CD14-positive monocyte (primary cell): ENCODE results near the gene MBP. TPM values are rescaled to one million over a fixed set of nuclear protein-coding genes. Genes with fewer than 3 reads are reported as not detected.

ENCODE experiments used
- DNase-seq, 3 donors: peaks; one replicate each; pipeline ENCODE4 v3.0.0-alpha.2; 2011 to 2022
- H2AFZ ChIP-seq: 2 replicates; pipeline ENCODE4 v1.6.0; 2012; ENCODE audit warnings: mild to moderate bottlenecking, low read depth, low read length, inconsistent platforms; ENCODE audit not compliant: insufficient read depth, poor library complexity, severe bottlenecking
- H3K27ac ChIP-seq, 2 donors: 1 replicate in 1 of 2; 2 replicates in 1 of 2; pipeline ENCODE4 v1.5.1; 2012 to 2013; ENCODE audit warnings: low read length in 2 of 2, control low read depth in 1 of 2, inconsistent platforms in 1 of 2, low read depth in 1 of 2, mild to moderate bottlenecking in 1 of 2
- H3K27me3 ChIP-seq, 2 donors: one replicate each; pipeline versions ENCODE4 v1.6.0 to v1.6.1; 2011 to 2013; ENCODE audit warnings: low read length in 2 of 2; ENCODE audit not compliant: control insufficient read depth in 2 of 2, insufficient read depth in 2 of 2
- H3K36me3 ChIP-seq, 2 donors: replicated peaks in 1 of 2; 1 replicate in 1 of 2; 2 replicates in 1 of 2; pipeline versions ENCODE4 v1.5.1 to v1.6.1; 2012 to 2013; ENCODE audit warnings: low read length in 2 of 2, control low read depth in 1 of 2, inconsistent platforms in 1 of 2, mild to moderate bottlenecking in 1 of 2; ENCODE audit not compliant: insufficient read depth in 2 of 2, control insufficient read depth in 1 of 2
- H3K4me1 ChIP-seq, 2 donors: 1 replicate in 1 of 2; 2 replicates in 1 of 2; pipeline versions ENCODE4 v1.5.1 to v1.6.1; 2012 to 2013; ENCODE audit warnings: low read length in 2 of 2, control low read depth in 1 of 2, inconsistent platforms in 1 of 2, mild to moderate bottlenecking in 1 of 2, moderate library complexity in 1 of 2; ENCODE audit not compliant: insufficient read depth in 2 of 2, control insufficient read depth in 1 of 2
- H3K4me2 ChIP-seq: replicated peaks from 2 replicates; pipeline ENCODE3; 2012; ENCODE audit warnings: low read length, moderate library complexity, mild to moderate bottlenecking; ENCODE audit not compliant: poor library complexity, severe bottlenecking; ENCODE audit errors: extremely low read depth
- H3K4me3 ChIP-seq, 3 experiments: fragments of 200-600 bp in 1 of 3; sonication (generic) in 1 of 3; replicated peaks in 1 of 3; 1 replicate in 2 of 3; 2 replicates in 1 of 3; pipeline ENCODE4 v1.5.1; 2011 to 2013; ENCODE audit warnings: low read length in 3 of 3, mild to moderate bottlenecking in 3 of 3, control low read depth in 2 of 3, low read depth in 2 of 3, inconsistent platforms in 1 of 3, moderate library complexity in 1 of 3
- H3K79me2 ChIP-seq: 2 replicates; pipeline ENCODE4 v1.6.0; 2012; ENCODE audit warnings: mild to moderate bottlenecking, control low read depth, inconsistent platforms, low read length, moderate library complexity; ENCODE audit not compliant: insufficient read depth
- H3K9ac ChIP-seq: 2 replicates; pipeline ENCODE4 v1.6.0; 2017; ENCODE audit warnings: low read length, mild to moderate bottlenecking; ENCODE audit not compliant: insufficient read depth, poor library complexity, severe bottlenecking
- H3K9me3 ChIP-seq, 2 donors: replicated peaks in 1 of 2; 1 replicate in 1 of 2; 2 replicates in 1 of 2; pipeline versions ENCODE4 v1.5.1 to v1.6.1; 2012 to 2013; ENCODE audit warnings: low read length in 2 of 2, control low read depth in 1 of 2; ENCODE audit not compliant: control insufficient read depth in 1 of 2, insufficient read depth in 1 of 2
- H4K20me1 ChIP-seq: 2 replicates; pipeline ENCODE4 v1.6.0; 2012; ENCODE audit warnings: mild to moderate bottlenecking, low read length, control low read depth, moderate library complexity; ENCODE audit not compliant: insufficient read depth
- H3K27ac Mint-ChIP-seq, 7 donors: one replicate each; pipeline ENCODE4 v1.8.0; 2020; ENCODE audit warnings: mild to moderate bottlenecking in 7 of 7, mixed read lengths in 7 of 7, moderate library complexity in 6 of 7, inconsistent platforms in 2 of 7
- H3K27me3 Mint-ChIP-seq, 3 donors: one replicate each; pipeline ENCODE4 v1.8.0; 2021 to 2022; ENCODE audit warnings: low read depth in 3 of 3, mild to moderate bottlenecking in 3 of 3, mixed read lengths in 3 of 3, moderate library complexity in 3 of 3, inconsistent platforms in 1 of 3
- H3K36me3 Mint-ChIP-seq, 2 donors: one replicate each; pipeline ENCODE4 v1.8.0; 2020; ENCODE audit warnings: mixed read lengths in 2 of 2, inconsistent platforms in 1 of 2, mild to moderate bottlenecking in 1 of 2
- H3K4me1 Mint-ChIP-seq: one replicate; pipeline ENCODE4 v1.8.0; 2020; ENCODE audit warnings: mild to moderate bottlenecking, mixed read lengths
- H3K4me3 Mint-ChIP-seq, 2 donors: one replicate each; pipeline ENCODE4 v1.8.0; 2020; ENCODE audit warnings: mild to moderate bottlenecking in 2 of 2, mixed read lengths in 2 of 2, moderate library complexity in 1 of 2
- H3K9me3 Mint-ChIP-seq, 7 donors: one replicate each; pipeline ENCODE4 v1.8.0; 2020 to 2022; ENCODE audit warnings: mixed read lengths in 7 of 7, mild to moderate bottlenecking in 6 of 7, moderate library complexity in 6 of 7, inconsistent platforms in 2 of 7
- WGBS: methylation state at CpG from one replicate; pipeline ENCODE4 v1.1.5; 2013; ENCODE audit warnings: missing lambda C conversion rate; ENCODE audit not compliant: insufficient coverage; 5-methylcytosine and 5-hydroxymethylcytosine counted together
- intact Hi-C, 2 donors: fragments of 100-400 bp; cut with micrococcal nuclease; formaldehyde crosslinking; loops; one replicate each; pipeline versions ENCODE4 v1.15.0 to v1.15.1; 2023
- polyA plus RNA-seq, 3 donors: library from polyadenylated mRNA; depleted of rRNA in 1 of 3; unstranded in 2 of 3; stranded (reverse) in 1 of 3; fragments of 300-500 nt in 2 of 3; fragments of >200 nt in 1 of 3; fragmentation: Illumina TruSeq in 2 of 3; gene quantifications; 1 replicate in 2 of 3; 2 replicates in 1 of 3; pipeline ENCODE4 v1.2.3, GENCODE V29; 2012 to 2021
- TF ChIP-seq, protein P1 (sequence below): fragments of 200-600 bp; IDR thresholded peaks from one replicate; pipeline ENCODE4 v1.8.0; 2022; ENCODE audit warnings: antibody characterized with exemption, mild to moderate bottlenecking

MBP gene
- polyA plus RNA-seq, 3 donors, result 47.7 to 81.0 (median 50.4) TPM

- Histone ChIP-seq H3K27ac (peak overlapping the region; percentile 46 to 48), H3K79me2 (peaks cover 60% of the 10 kb centered on the region), H2AFZ (no peak overlapping the region), H4K20me1 (no peaks in the 10 kb centered on the region), H3K4me3 (no peak overlapping the region), H3K36me3 (peaks cover 9 to 10% of the 10 kb centered on the region in 2 donors), H3K9ac (no peak overlapping the region), H3K9me3 (no peaks in the 10 kb centered on the region), H3K27me3 (no peaks in the 10 kb centered on the region), H3K4me1 (peaks cover 86 to 88% of the 10 kb centered on the region in 2 donors), H3K4me2 (no peak overlapping the region)
- no peak overlapping the region for H3K4me3 Mint-ChIP-seq
- WGBS, result 96% methylated on average over 32 of the region's 32 CpGs
- peak overlapping the region in 5 of 7 donors; percentile 13 to 90 (median 50) for H3K27ac Mint-ChIP-seq
- H3K27me3 Mint-ChIP-seq, result no peaks in the 10 kb centered on the region
- intact Hi-C loops, result no loop called here
- TF ChIP-seq, protein P1, sequence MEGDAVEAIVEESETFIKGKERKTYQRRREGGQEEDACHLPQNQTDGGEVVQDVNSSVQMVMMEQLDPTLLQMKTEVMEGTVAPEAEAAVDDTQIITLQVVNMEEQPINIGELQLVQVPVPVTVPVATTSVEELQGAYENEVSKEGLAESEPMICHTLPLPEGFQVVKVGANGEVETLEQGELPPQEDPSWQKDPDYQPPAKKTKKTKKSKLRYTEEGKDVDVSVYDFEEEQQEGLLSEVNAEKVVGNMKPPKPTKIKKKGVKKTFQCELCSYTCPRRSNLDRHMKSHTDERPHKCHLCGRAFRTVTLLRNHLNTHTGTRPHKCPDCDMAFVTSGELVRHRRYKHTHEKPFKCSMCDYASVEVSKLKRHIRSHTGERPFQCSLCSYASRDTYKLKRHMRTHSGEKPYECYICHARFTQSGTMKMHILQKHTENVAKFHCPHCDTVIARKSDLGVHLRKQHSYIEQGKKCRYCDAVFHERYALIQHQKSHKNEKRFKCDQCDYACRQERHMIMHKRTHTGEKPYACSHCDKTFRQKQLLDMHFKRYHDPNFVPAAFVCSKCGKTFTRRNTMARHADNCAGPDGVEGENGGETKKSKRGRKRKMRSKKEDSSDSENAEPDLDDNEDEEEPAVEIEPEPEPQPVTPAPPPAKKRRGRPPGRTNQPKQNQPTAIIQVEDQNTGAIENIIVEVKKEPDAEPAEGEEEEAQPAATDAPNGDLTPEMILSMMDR, result no peak
- peaks cover 75% of the 10 kb centered on the region for H3K4me1 Mint-ChIP-seq
- H3K9me3 Mint-ChIP-seq, result peaks cover 0 to 4% (median 0%) of the 10 kb centered on the region in 7 donors
- no peak for DNase-seq
- peaks cover 39 to 55% of the 10 kb centered on the region in 2 donors for H3K36me3 Mint-ChIP-seq
Measured at GRCh38 chr18:77058290-77058835, 74.2 kb downstream of the MBP start.

- peaks cover 86 to 88% of the 10 kb centered on the region in 2 donors for H3K4me1 ChIP-seq
- peaks cover 73% of the 10 kb centered on the region for H3K79me2 ChIP-seq
- peak overlapping the region; percentile 70 for H3K9ac ChIP-seq
- H3K36me3 ChIP-seq, result peaks cover 9 to 12% of the 10 kb centered on the region in 2 donors
- peak in 1 of 3 donors; percentile 54 for DNase-seq
- H3K27me3 ChIP-seq, result no peaks in the 10 kb centered on the region
- peak overlapping the region; percentile 37 for H3K4me2 ChIP-seq
- 0% methylated on average over 2 of the region's 5 CpGs for WGBS
- H3K4me3 Mint-ChIP-seq, result peak overlapping the region; percentile 69 to 83
- peak overlapping the region in 1 of 3 experiments; percentile 42 for H3K4me3 ChIP-seq
- peaks cover 72% of the 10 kb centered on the region for H3K4me1 Mint-ChIP-seq
- intact Hi-C loops, result loop anchor here (2.0 kb wide), 2 partner anchors 52 to 54 kb away; no protein-coding TSS in a partner anchor
- H4K20me1 ChIP-seq, result no peaks in the 10 kb centered on the region
- H2AFZ ChIP-seq, result peak overlapping the region; percentile 2
- peaks cover 0 to 2% (median 0%) of the 10 kb centered on the region in 7 donors for H3K9me3 Mint-ChIP-seq
- H3K9me3 ChIP-seq, result no peaks in the 10 kb centered on the region
- TF ChIP-seq, protein P1, result no peak
- peak overlapping the region; percentile 98 to 100 (median 99) for H3K27ac Mint-ChIP-seq
- H3K36me3 Mint-ChIP-seq, result peaks cover 29 to 46% of the 10 kb centered on the region in 2 donors
- H3K27me3 Mint-ChIP-seq, result peaks cover 0 to 2% (median 0%) of the 10 kb centered on the region in 3 donors
- H3K27ac ChIP-seq, result peak overlapping the region; percentile 93 to 99
Measured at GRCh38 chr18:77057006-77057395, 75.6 kb downstream of the MBP start.
